Measurements from ENCODE around the gene KCNQ2. TPM values are rescaled to one million over a fixed set of nuclear protein-coding genes. Genes with fewer than 3 reads are reported as not detected.

The KCNQ2 gene
- total and polyA plus RNA-seq, 10 of the 15 experiments (the other 5 are each of a cell fraction or from before 2014, with no cell fraction given), result 0.06 to 0.49 (median 0.26) TPM; not detected in 7

DNA sequence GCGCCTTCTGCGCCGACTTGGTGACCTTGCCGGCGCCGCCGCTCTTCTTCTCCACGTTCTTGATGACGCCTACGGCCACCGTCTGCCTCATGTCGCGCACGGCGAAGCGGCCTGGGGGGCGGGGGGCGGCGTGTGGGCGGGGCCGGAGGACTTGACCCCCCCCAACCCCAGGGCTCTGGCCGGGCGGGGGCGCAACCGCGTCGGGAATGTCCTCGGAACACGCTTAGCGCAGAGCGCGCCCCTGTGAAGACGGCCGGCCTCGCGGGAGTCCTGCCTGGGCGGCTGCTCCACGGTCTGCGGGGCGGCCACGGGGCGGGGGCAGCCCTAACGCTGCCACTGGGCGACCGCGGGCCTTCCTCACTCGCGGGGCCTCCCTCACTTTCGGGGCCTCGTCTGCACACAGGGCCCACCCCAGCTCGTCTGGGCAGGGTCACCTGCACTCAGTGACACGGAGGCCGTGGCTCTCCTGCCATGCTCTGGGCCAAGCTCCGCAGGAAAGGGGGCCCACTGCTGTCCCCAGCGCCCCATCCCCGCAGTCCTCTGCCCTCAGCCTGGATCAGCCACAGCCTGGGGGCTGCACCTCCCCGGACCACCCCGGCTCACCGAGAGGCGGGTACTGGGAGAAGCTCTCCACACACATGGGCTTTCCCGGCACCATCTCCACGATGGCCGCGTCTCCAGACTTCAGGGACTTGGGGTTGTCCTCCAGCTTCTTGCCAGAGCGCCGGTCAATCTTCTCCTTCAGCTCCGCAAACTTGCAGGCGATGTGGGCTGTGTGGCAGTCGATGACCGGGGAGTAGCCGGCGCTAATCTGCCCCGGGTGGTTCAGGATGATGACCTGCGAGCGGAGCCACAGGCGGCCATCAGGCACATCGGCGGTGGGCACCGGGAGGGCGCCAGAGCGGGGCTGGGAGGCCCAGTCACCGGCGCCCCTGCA, 16.1 kb upstream of the KCNQ2 start:
- ATAC-seq, result no peak
- intact Hi-C loops (cut with micrococcal nuclease; ENCODE audit: unreplicated experiment), result no loop called here

More for the DNA sequence above, 16.1 kb upstream of the KCNQ2 start:
- no TSS peak for BruUV-seq (replicated peaks)
- Histone ChIP-seq H3K27ac (ENCODE audit: control insufficient read depth, insufficient read depth) (no peak overlapping the region), H3K9me3 (replicated peaks; ENCODE audit: control insufficient read depth, insufficient read depth, low read length) (no peaks in the 10 kb centered on the region), H3K27me3 (replicated peaks in 1 of 2; ENCODE audit: control insufficient read depth in 2 of 2, insufficient read depth in 2 of 2, low read length in 1 of 2) (peaks cover 0 to 1% of the 10 kb centered on the region in 2 experiments; a peak in 1 of 4 replicates), H3K4me3 (no peak overlapping the region), H3K4me2 (ENCODE audit: control insufficient read depth, insufficient read depth) (no peak overlapping the region), H4K20me1 (ENCODE audit: control insufficient read depth, insufficient read depth) (no peaks in the 10 kb centered on the region), H3K4me1 (ENCODE audit: control insufficient read depth, insufficient read depth, low read length) (no peaks in the 10 kb centered on the region), H2AFZ (ENCODE audit: control insufficient read depth, low read depth, low read length) (no peak overlapping the region), H3K79me2 (ENCODE audit: control insufficient read depth, insufficient read depth, low read length) (no peaks in the 10 kb centered on the region), H3K9ac (ENCODE audit: control insufficient read depth, insufficient read depth, low read length) (no peak overlapping the region), H3K36me3 (ENCODE audit: control insufficient read depth in 2 of 2, insufficient read depth in 2 of 2, low read length in 1 of 2) (no peaks in the 10 kb centered on the region)
- in situ Hi-C loops (cut with MboI), result no loop called here
- TF ChIP-seq ZSCAN29 (IDR thresholded peaks at IDR 0.05) (no peak), HDAC2 (IDR thresholded peaks at IDR 0.05) (no peak)
- TF ChIP-seq, protein P1, sequence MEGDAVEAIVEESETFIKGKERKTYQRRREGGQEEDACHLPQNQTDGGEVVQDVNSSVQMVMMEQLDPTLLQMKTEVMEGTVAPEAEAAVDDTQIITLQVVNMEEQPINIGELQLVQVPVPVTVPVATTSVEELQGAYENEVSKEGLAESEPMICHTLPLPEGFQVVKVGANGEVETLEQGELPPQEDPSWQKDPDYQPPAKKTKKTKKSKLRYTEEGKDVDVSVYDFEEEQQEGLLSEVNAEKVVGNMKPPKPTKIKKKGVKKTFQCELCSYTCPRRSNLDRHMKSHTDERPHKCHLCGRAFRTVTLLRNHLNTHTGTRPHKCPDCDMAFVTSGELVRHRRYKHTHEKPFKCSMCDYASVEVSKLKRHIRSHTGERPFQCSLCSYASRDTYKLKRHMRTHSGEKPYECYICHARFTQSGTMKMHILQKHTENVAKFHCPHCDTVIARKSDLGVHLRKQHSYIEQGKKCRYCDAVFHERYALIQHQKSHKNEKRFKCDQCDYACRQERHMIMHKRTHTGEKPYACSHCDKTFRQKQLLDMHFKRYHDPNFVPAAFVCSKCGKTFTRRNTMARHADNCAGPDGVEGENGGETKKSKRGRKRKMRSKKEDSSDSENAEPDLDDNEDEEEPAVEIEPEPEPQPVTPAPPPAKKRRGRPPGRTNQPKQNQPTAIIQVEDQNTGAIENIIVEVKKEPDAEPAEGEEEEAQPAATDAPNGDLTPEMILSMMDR (IDR thresholded peaks at IDR 0.05 in 2 of 3, conservative IDR thresholded peaks at IDR 0.05 in 1 of 3; ENCODE audit: control insufficient read depth in 2 of 3, extremely low read depth in 1 of 3, insufficient read depth in 1 of 3, low read depth in 3 of 3, low read length in 3 of 3), result no peak
- RAD21 ChIA-PET (ENCODE audit: unreplicated experiment), result no interaction called here
- DNase-seq (ENCODE audit: low read depth, low spot score) (no peak), FAIRE-seq (no peak)
- WGBS (ENCODE audit: insufficient coverage, insufficient replicate concordance, low lambda C conversion rate, missing lambda C conversion rate), result 45% methylated on average over 36 of the region's 83 CpGs
- POLR2A ChIA-PET, result no interaction called here
- CTCF ChIA-PET, result interaction anchor here (0.6 kb wide), 1 partner anchor 298 kb away, joined by 4 read pairs; no protein-coding TSS in a partner anchor
- SMC1A ChIA-PET (ENCODE audit: uncharacterized antibody, unreplicated experiment), result no interaction called here
